Thyroid gland (tissue), 4 donors: ENCODE results near the gene SMNDC1. TPM values are rescaled to one million over a fixed set of nuclear protein-coding genes. Genes with fewer than 3 reads are reported as not detected.

Source experiments
- DNase-seq, 2 donors: peaks; one replicate each; pipeline ENCODE4 v3.0.0-alpha.2; 2019
- H3K27ac ChIP-seq, 3 donors: fragments of 200-600 bp; sonication (generic); 1 replicate in 2 of 3; 2 replicates in 1 of 3; pipeline ENCODE4 v1.5.1; 2016 to 2019; ENCODE audit warnings: mild to moderate bottlenecking in 1 of 3, moderate library complexity in 1 of 3
- H3K27me3 ChIP-seq: fragments of 200-600 bp; sonication (generic); one replicate; pipeline ENCODE4 v1.5.1; 2019
- H3K36me3 ChIP-seq, 2 donors: fragments of 200-600 bp; sonication (generic); one replicate each; pipeline ENCODE4 v1.5.1; 2016 to 2019
- H3K4me1 ChIP-seq, 2 donors: fragments of 200-600 bp; sonication (generic); one replicate each; pipeline ENCODE4 v1.5.1; 2017 to 2019
- H3K4me3 ChIP-seq, 3 donors: fragments of 200-600 bp; sonication (generic); replicated peaks in 1 of 3; 1 replicate in 2 of 3; 2 replicates in 1 of 3; pipeline ENCODE4 v1.5.1; 2016; ENCODE audit warnings: mild to moderate bottlenecking in 1 of 3
- H3K9me3 ChIP-seq: fragments of 200-600 bp; sonication (generic); one replicate; pipeline ENCODE4 v1.5.1; 2017
- CTCF ChIP-seq, 6 experiments: fragments of 200-600 bp in 3 of 6; fragments of 450-650 bp in 3 of 6; sonication (generic) in 3 of 6; IDR thresholded peaks; one replicate each; pipeline ENCODE4 v1.5.1; 2016 to 2019; ENCODE audit warnings: antibody characterized with exemption in 6 of 6, mild to moderate bottlenecking in 2 of 6, inconsistent platforms in 1 of 6, moderate library complexity in 1 of 6
- POLR2A ChIP-seq, 2 donors: fragments of 450-650 bp; IDR thresholded peaks; one replicate each; pipeline ENCODE4 v1.6.1; 2017; ENCODE audit warnings: antibody characterized with exemption in 2 of 2, mild to moderate bottlenecking in 2 of 2, moderate library complexity in 1 of 2
- WGBS, 2 donors: methylation state at CpG; one replicate each; pipeline ENCODE4 v1.1.5; 2017; 5-methylcytosine and 5-hydroxymethylcytosine counted together
- intact Hi-C: fragments of 100-400 bp; cut with DNase I; formaldehyde crosslinking; loops from one replicate; pipeline ENCODE4 v1.15.1; 2023
- total RNA-seq, 4 donors: library from RNA; depleted of rRNA; stranded (reverse); fragments of >200 nt; gene quantifications; one replicate each; pipeline ENCODE4 v1.2.3, GENCODE V29; 2016

Gene SMNDC1
- total RNA-seq, 4 donors from 2014 or later, result 12.3 to 16.3 (median 13.5) TPM

- H3K9me3 ChIP-seq, result no peaks in the 10 kb centered on the region
- H3K4me1 ChIP-seq, result peaks cover 3 to 5% of the 10 kb centered on the region in 2 donors
- peaks cover 12 to 27% of the 10 kb centered on the region in 2 donors for H3K36me3 ChIP-seq
- intact Hi-C loops, result loop anchor here (10.0 kb wide), 1 partner anchor 402 kb away; no protein-coding TSS in a partner anchor
- DNase-seq, result no peak
- H3K27ac ChIP-seq, result no peak overlapping the region
- TF ChIP-seq CTCF (IDR thresholded peaks at IDR 0.05), result no peak
- no peak for TF ChIP-seq POLR2A (IDR thresholded peaks at IDR 0.05)
- H3K4me3 ChIP-seq, result no peak overlapping the region
- H3K27me3 ChIP-seq, result no peaks in the 10 kb centered on the region
- 87 to 93% methylated on average over 2 of the region's 2 CpGs for WGBS, 2 donors
These were observed 17.9 kb downstream of the SMNDC1 start for GRCh38 chr10:110286841-110287240.

DNA sequence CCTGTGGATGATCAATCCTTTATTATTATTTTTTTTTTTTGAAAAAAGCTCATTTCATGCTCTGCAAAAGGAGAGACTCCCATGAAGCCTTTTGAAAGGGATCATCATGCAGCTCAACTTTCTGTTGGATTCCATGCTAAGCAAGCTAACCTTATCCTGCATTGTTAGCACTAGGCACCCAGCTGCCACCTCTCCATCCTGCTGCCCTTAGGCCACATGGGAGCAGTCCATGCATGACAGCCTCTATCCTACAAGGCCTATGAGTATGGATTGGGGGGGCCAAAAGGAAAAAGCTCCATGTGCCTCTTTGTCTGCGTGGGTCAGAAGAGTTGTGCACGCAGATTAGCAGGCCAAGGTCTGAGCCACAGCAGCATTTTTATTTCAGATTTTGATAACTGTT lies 19.2 kb downstream of the SMNDC1 start:
- no peaks in the 10 kb centered on the region for H3K27me3 ChIP-seq
- no peak overlapping the region for H3K27ac ChIP-seq
- 91 to 97% methylated on average over 2 of the region's 2 CpGs for WGBS, 2 donors
- no peak overlapping the region for H3K4me3 ChIP-seq
- H3K36me3 ChIP-seq, result peaks cover 15 to 27% of the 10 kb centered on the region in 2 donors
- TF ChIP-seq POLR2A (IDR thresholded peaks at IDR 0.05) (no peak), CTCF (IDR thresholded peaks at IDR 0.05) (no peak)
- peaks cover 3 to 5% of the 10 kb centered on the region in 2 donors for H3K4me1 ChIP-seq
- H3K9me3 ChIP-seq, result no peaks in the 10 kb centered on the region
- intact Hi-C loops, result loop anchor here (10.0 kb wide), 1 partner anchor 401 kb away; no protein-coding TSS in a partner anchor
- DNase-seq, result no peak

DNA sequence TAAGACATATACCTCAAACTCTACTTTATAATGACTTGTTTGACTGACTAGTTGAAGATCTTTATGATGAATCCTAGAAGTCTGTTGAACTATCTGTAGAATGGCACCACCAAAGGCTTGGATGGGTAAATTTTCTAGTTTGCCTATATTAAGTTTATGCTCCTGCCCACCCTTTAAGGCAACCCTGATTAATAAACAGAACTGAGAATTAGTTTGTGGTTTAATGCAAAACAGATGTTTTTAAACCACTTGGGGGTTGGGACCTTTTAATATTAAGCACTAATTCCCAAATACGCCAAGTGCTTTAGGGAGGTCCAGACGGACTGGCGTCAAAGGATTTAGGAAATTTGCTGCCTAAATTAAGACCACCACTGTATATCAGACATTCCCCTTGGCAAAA lies 20.5 kb downstream of the SMNDC1 start:
- no peaks in the 10 kb centered on the region for H3K9me3 ChIP-seq

DNA sequence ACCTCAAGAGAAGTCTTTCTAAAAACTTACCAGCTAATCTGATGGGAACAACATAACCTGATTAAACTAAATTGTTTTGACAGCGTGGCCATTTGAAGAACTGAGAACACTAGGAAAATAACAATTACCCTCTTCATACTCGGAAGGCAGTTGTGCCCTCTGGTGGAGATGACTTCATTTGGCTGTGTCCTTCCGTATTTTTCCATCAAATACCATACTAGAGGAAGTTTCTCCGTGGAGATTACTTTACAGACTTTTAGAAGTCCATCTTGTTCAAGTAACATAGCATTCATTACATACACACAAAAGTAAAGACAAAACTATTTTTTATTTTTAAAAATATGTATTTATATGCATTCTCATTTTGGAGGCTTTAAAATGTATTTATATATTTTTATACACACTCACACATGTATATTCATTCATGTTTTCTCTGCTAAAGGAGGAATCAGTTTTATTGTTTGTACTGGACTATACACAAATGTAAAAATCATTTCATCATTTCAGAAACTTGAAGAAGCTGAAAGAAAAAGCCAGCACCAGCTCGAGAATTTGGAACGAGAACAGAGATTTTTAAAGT lies 25.2 kb downstream of the SMNDC1 start:
- DNase-seq, result peak; percentile 69 to 71
- TF ChIP-seq CTCF (IDR thresholded peaks at IDR 0.05) (peak; percentile 56 to 92 (median 76)), POLR2A (IDR thresholded peaks at IDR 0.05) (no peak)
- H3K9me3 ChIP-seq, result no peaks in the 10 kb centered on the region
- no peak overlapping the region for H3K4me3 ChIP-seq
- peak overlapping the region; percentile 39 to 62 (median 58) for H3K27ac ChIP-seq
- no peaks in the 10 kb centered on the region for H3K27me3 ChIP-seq
- intact Hi-C loops, result loop anchor here (5.0 to 10.0 kb wide), 2 partner anchors 55 to 142 kb away; no protein-coding TSS in a partner anchor
- 32 to 33% methylated on average over 6 of the region's 6 CpGs for WGBS, 2 donors
- H3K36me3 ChIP-seq, result peaks cover 0 to 3% of the 10 kb centered on the region in 2 donors
- peaks cover 9 to 22% of the 10 kb centered on the region in 2 donors for H3K4me1 ChIP-seq

More for the DNA sequence above, 20.5 kb downstream of the SMNDC1 start:
- Histone ChIP-seq H3K4me1 (peaks cover 3 to 5% of the 10 kb centered on the region in 2 donors), H3K27me3 (no peaks in the 10 kb centered on the region), H3K36me3 (peaks cover 15 to 23% of the 10 kb centered on the region in 2 donors), H3K27ac (no peak overlapping the region), H3K4me3 (no peak overlapping the region)
- 96 to 98% methylated on average over 3 of the region's 3 CpGs for WGBS, 2 donors
- TF ChIP-seq POLR2A (IDR thresholded peaks at IDR 0.05) (no peak), CTCF (IDR thresholded peaks at IDR 0.05) (no peak)
- no peak for DNase-seq
- intact Hi-C loops, result loop anchor here (10.0 kb wide), 1 partner anchor 399 kb away; no protein-coding TSS in a partner anchor
